KMS-11 (cell line): ENCODE measurements around the gene ZSWIM9.

Source experiments
- H2AFZ ChIP-seq: fragments of 200-600 bp; sonication (generic); 2 replicates; pipeline ENCODE4 v1.6.1; 2016; ENCODE audit warnings: antibody characterized with exemption, mixed run types, low read depth
- H3K27ac ChIP-seq: fragments of 200-600 bp; sonication (generic); 2 replicates; pipeline ENCODE4 v1.6.1; 2016; ENCODE audit warnings: mild to moderate bottlenecking, mixed run types
- H3K27me3 ChIP-seq: fragments of 200-600 bp; sonication (generic); 2 replicates; pipeline ENCODE4 v1.6.1; 2017; ENCODE audit warnings: mild to moderate bottlenecking, low read depth, mixed run types, moderate library complexity; ENCODE audit not compliant: insufficient read depth
- H3K36me3 ChIP-seq: fragments of 200-600 bp; sonication (generic); 2 replicates; pipeline ENCODE4 v1.6.1; 2017; ENCODE audit warnings: mild to moderate bottlenecking, mixed run types; ENCODE audit not compliant: insufficient read depth
- H3K4me1 ChIP-seq: fragments of 200-600 bp; sonication (generic); 2 replicates; pipeline ENCODE4 v1.6.1; 2016; ENCODE audit warnings: mild to moderate bottlenecking, low read depth, mixed run types; ENCODE audit not compliant: poor library complexity, severe bottlenecking
- H3K4me2 ChIP-seq: fragments of 200-600 bp; sonication (generic); 2 replicates; pipeline ENCODE4 v1.7.0; 2016; ENCODE audit warnings: mild to moderate bottlenecking, mixed run types
- H3K4me3 ChIP-seq: fragments of 200-600 bp; sonication (generic); IDR thresholded peaks from 2 replicates; pipeline ENCODE4 v1.6.1; 2017; ENCODE audit warnings: low read depth, low read length, mixed read lengths; ENCODE audit not compliant: insufficient read depth
- H3K79me2 ChIP-seq: fragments of 200-600 bp; sonication (generic); 2 replicates; pipeline ENCODE4 v1.6.1; 2016; ENCODE audit warnings: low read depth, mixed run types; ENCODE audit not compliant: insufficient read depth
- H3K9ac ChIP-seq: fragments of 200-600 bp; sonication (generic); 2 replicates; pipeline ENCODE4 v1.6.1; 2016; ENCODE audit warnings: mild to moderate bottlenecking, mixed run types
- H4K20me1 ChIP-seq: fragments of 200-600 bp; sonication (generic); 2 replicates; pipeline ENCODE4 v1.6.1; 2016; ENCODE audit warnings: mild to moderate bottlenecking, mixed run types; ENCODE audit not compliant: insufficient read depth
- TF ChIP-seq, protein P1 (sequence below): fragments of 200-600 bp; sonication (generic); conservative IDR thresholded peaks from 2 replicates; pipeline ENCODE4 v1.6.1; 2017; ENCODE audit warnings: low read depth, mild to moderate bottlenecking, antibody characterized with exemption, low read length, moderate library complexity, mixed read lengths

The ZSWIM9 gene

DNA sequence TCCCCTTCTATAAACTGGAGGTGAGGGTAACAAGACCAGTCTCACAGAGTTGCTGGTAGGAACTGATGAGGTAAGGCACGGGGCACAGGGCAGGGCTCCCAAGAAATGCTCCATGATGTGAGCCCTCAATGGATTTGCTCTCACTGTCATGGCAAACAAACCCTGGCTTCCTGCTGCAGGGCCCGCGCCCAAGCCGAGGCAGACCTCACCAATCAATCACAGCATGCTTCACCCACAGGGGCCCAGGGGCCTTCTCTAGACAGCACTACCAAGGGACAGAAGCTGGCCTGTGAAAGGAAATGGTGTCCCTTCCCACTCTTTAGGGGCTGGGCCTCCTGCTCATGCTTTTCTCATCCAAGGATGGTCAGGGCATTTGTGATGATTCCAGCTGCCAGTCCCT, 33.9 kb upstream of the ZSWIM9 start:
- H4K20me1 ChIP-seq: no peaks in the 10 kb centered on the region
- TF ChIP-seq, protein P1, sequence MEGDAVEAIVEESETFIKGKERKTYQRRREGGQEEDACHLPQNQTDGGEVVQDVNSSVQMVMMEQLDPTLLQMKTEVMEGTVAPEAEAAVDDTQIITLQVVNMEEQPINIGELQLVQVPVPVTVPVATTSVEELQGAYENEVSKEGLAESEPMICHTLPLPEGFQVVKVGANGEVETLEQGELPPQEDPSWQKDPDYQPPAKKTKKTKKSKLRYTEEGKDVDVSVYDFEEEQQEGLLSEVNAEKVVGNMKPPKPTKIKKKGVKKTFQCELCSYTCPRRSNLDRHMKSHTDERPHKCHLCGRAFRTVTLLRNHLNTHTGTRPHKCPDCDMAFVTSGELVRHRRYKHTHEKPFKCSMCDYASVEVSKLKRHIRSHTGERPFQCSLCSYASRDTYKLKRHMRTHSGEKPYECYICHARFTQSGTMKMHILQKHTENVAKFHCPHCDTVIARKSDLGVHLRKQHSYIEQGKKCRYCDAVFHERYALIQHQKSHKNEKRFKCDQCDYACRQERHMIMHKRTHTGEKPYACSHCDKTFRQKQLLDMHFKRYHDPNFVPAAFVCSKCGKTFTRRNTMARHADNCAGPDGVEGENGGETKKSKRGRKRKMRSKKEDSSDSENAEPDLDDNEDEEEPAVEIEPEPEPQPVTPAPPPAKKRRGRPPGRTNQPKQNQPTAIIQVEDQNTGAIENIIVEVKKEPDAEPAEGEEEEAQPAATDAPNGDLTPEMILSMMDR: no peak
- no peaks in the 10 kb centered on the region for H3K27me3 ChIP-seq
- no peak overlapping the region for H3K4me2 ChIP-seq
- no peaks in the 10 kb centered on the region for H3K79me2 ChIP-seq
- no peaks in the 10 kb centered on the region for H3K4me1 ChIP-seq
- no peaks in the 10 kb centered on the region for H3K36me3 ChIP-seq
- no peak overlapping the region for H3K9ac ChIP-seq
- no peak overlapping the region for H2AFZ ChIP-seq
- no peak overlapping the region for H3K27ac ChIP-seq
- no peak overlapping the region for H3K4me3 ChIP-seq

DNA sequence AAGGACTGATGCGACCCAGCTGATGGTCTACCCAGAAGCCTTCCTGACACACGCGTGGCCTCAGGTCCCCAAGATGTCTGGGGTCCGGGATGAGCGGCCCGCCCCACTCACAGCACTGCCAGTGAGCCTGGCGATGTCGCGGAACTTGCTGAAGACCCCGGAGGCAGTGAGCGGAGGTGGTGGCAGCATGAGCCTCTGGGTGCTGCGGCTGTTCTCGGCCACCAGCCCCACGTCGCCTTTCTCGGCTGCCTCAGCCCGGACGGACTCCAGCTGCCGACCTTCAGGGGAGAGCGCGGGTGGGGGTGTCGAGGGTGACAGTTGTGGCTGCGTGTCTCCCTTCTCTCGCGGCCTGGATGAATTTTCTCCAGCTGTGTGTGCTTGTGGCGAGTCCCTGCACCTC, 33.1 kb upstream of the ZSWIM9 start:
- no peaks in the 10 kb centered on the region for H3K36me3 ChIP-seq
- H2AFZ ChIP-seq: no peak overlapping the region
- no peak overlapping the region for H3K9ac ChIP-seq

DNA sequence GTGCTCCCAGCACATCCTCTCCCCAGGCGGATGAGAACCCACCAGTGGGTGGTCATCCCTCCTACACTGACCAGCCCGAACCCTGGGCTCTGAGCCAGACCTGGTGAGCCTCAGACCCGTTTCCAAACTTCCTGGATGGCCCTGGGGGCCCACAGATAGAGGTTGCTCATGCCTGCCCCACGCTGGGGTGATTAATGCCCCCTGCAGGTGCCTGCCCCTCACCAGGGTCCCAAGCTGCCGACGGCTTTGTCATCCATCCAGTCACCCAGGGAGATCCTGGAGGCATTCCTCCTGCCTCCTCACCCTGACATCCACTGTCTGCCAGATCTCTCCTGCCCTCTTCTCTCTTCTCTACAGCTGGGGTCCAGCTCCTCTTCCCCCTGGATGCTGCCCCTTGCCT, 31.4 kb upstream of the ZSWIM9 start:
- TF ChIP-seq, protein P1: no peak
- Histone ChIP-seq H4K20me1 (no peaks in the 10 kb centered on the region), H3K4me1 (no peaks in the 10 kb centered on the region), H3K4me2 (no peak overlapping the region), H3K36me3 (no peaks in the 10 kb centered on the region), H3K79me2 (no peaks in the 10 kb centered on the region), H3K27me3 (no peaks in the 10 kb centered on the region), H2AFZ (no peak overlapping the region), H3K27ac (no peak overlapping the region), H3K9ac (no peak overlapping the region), H3K4me3 (no peak overlapping the region)

More for the DNA sequence above, 33.1 kb upstream of the ZSWIM9 start:
- Histone ChIP-seq H3K4me1 (no peaks in the 10 kb centered on the region), H3K4me3 (no peak overlapping the region), H3K79me2 (no peaks in the 10 kb centered on the region), H3K4me2 (no peak overlapping the region), H3K27ac (no peak overlapping the region), H3K27me3 (no peaks in the 10 kb centered on the region), H4K20me1 (no peaks in the 10 kb centered on the region)
- TF ChIP-seq, protein P1: no peak

DNA sequence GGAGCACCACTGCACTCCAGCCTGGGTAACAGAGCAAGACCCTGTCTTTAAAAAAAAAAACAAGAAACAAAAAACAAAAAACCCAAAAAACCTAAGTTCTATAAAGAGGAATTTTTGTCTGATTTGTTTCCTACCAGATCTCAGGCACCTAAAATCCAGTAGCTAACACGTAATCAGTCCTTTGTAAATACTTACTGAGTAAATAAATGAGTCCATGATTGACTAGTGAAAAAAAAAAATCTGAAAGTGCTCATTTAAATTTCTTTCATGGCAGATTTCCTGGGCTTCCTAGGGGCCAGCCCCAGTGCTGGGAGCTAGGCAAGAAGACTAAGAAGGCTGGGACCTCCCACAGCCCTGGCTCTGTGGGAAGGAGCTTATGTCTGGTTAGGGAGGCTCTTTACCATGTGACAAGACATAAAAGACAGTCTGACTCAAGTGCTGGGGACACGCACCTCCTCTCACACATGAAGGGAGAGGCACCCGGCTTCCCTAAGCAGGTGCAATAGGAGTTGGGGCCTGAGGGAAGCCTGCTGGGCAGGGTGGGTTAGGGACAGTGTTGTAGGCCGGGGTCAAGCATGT, 22.8 kb upstream of the ZSWIM9 start:
- TF ChIP-seq, protein P1: no peak
- peaks cover 5% of the 10 kb centered on the region for H3K4me1 ChIP-seq
- no peak overlapping the region for H3K4me2 ChIP-seq
- no peak overlapping the region for H3K4me3 ChIP-seq
- H2AFZ ChIP-seq: no peak overlapping the region
- H3K36me3 ChIP-seq: no peaks in the 10 kb centered on the region
- H4K20me1 ChIP-seq: no peaks in the 10 kb centered on the region
- no peak overlapping the region for H3K9ac ChIP-seq
- H3K27me3 ChIP-seq: no peaks in the 10 kb centered on the region
- no peaks in the 10 kb centered on the region for H3K79me2 ChIP-seq
- H3K27ac ChIP-seq: no peak overlapping the region
